Tibial nerve (tissue), 3 donors: ENCODE results near the gene MIP.

Source experiments
- CTCF ChIP-seq, 5 experiments: fragments of 200-600 bp in 3 of 5; fragments of 450-650 bp in 2 of 5; sonication (generic) in 3 of 5; IDR thresholded peaks; one replicate each; pipeline ENCODE4 v1.5.1; 2016 to 2019; ENCODE audit warnings: antibody characterized with exemption in 5 of 5, mild to moderate bottlenecking in 3 of 5, moderate library complexity in 2 of 5
- POLR2A ChIP-seq, 2 donors: fragments of 450-650 bp; IDR thresholded peaks; one replicate each; pipeline ENCODE4 v1.6.1; 2017; ENCODE audit warnings: antibody characterized with exemption in 2 of 2, mild to moderate bottlenecking in 2 of 2, moderate library complexity in 2 of 2

- TF ChIP-seq CTCF (IDR thresholded peaks at IDR 0.05) (no peak), POLR2A (IDR thresholded peaks at IDR 0.05) (no peak)
These were observed 29.3 kb downstream of the MIP start for GRCh38 chr12:56425193-56425592.
